GM12878 (cell line): ENCODE data around the gene IP6K3. TPM values are rescaled to one million over a fixed set of nuclear protein-coding genes. Genes with fewer than 3 reads are reported as not detected.

Experiments used
- ATAC-seq: fragments of 200-7000 bp; cut with Tn5 transposase; 3 replicates; pipeline ENCODE4 v1.9.1; 2020; ENCODE audit warnings: mild to moderate bottlenecking, moderate library complexity
- BruUV-seq: library from RNA; stranded (reverse); fragments of 400-500 nt; replicated peaks from 2 replicates; lab custom pipeline; 2021; lab: Mats Ljungman, UMichigan
- CTCF ChIA-PET: fragments of 300-600 bp; sonication (Branson Sonifier 250); formaldehyde crosslinking; extraction: SDS; loops from one replicate; lab custom pipeline; 2021; ENCODE audit warnings: inconsistent platforms; lab: Yijun Ruan, JAX
- POLR2A ChIA-PET: fragments of 350-600 bp; formaldehyde crosslinking; extraction: SDS; loops from one replicate; lab custom pipeline; 2021; ENCODE audit warnings: inconsistent platforms; lab: Charles Lee
- RAD21 ChIA-PET: fragments of 300-600 bp; sonication (Branson Sonifier 250); formaldehyde crosslinking; loops from one replicate; lab custom pipeline; 2023; ENCODE audit warnings: antibody characterized with exemption; ENCODE audit not compliant: unreplicated experiment; lab: Charles Lee
- SMC1A ChIA-PET: fragments of 300-600 bp; sonication (Branson Sonifier 250); formaldehyde crosslinking; loops from one replicate; lab custom pipeline; 2023; ENCODE audit not compliant: unreplicated experiment, uncharacterized antibody; lab: Charles Lee
- DNase-seq: peaks from one replicate; pipeline ENCODE4 v3.0.0-alpha.2; 2011; ENCODE audit warnings: low read depth, low spot score
- FAIRE-seq: peaks from 3 replicates; lab custom pipeline; 2011; peaks lifted over from hg19 to GRCh38; lab: Jason Lieb, UNC
- H2AFZ ChIP-seq: 2 replicates; pipeline ENCODE4 v1.6.0; 2011; ENCODE audit warnings: low read depth, low read length, control low read depth; ENCODE audit not compliant: control insufficient read depth
- H3K27ac ChIP-seq: 2 replicates; pipeline ENCODE4 v1.5.1; 2011; ENCODE audit warnings: control low read depth; ENCODE audit not compliant: control insufficient read depth, insufficient read depth
- H3K27me3 ChIP-seq, 2 experiments: replicated peaks in 1 of 2; 2 replicates each; pipeline versions ENCODE4 v1.6.0 to v1.6.1; 2011; ENCODE audit warnings: low read length in 1 of 2; ENCODE audit not compliant: control insufficient read depth in 2 of 2, insufficient read depth in 2 of 2
- H3K36me3 ChIP-seq, 2 experiments: 2 replicates each; pipeline ENCODE4 v1.5.1; 2011; ENCODE audit warnings: low read length in 1 of 2; ENCODE audit not compliant: control insufficient read depth in 2 of 2, insufficient read depth in 2 of 2
- H3K4me1 ChIP-seq: 2 replicates; pipeline ENCODE4 v1.6.1; 2011; ENCODE audit warnings: mild to moderate bottlenecking, low read length, moderate library complexity, mixed read lengths; ENCODE audit not compliant: control insufficient read depth, insufficient read depth
- H3K4me2 ChIP-seq: 2 replicates; pipeline ENCODE4 v1.6.0; 2011; ENCODE audit warnings: control low read depth; ENCODE audit not compliant: control insufficient read depth, insufficient read depth
- H3K4me3 ChIP-seq: fragments of 200-600 bp; sonication (generic); 2 replicates; pipeline ENCODE4 v1.5.1; 2016
- H3K79me2 ChIP-seq: 2 replicates; pipeline ENCODE4 v1.6.0; 2011; ENCODE audit warnings: low read length; ENCODE audit not compliant: control insufficient read depth, insufficient read depth
- H3K9ac ChIP-seq: 2 replicates; pipeline ENCODE4 v1.8.0; 2011; ENCODE audit warnings: low read length, control low read depth, mixed read lengths; ENCODE audit not compliant: control insufficient read depth, insufficient read depth
- H3K9me3 ChIP-seq: replicated peaks from 3 replicates; pipeline ENCODE4 v1.5.1; 2011; ENCODE audit warnings: mild to moderate bottlenecking, low read length; ENCODE audit not compliant: control insufficient read depth, insufficient read depth
- H4K20me1 ChIP-seq: 2 replicates; pipeline ENCODE4 v1.6.0; 2011; ENCODE audit not compliant: control insufficient read depth, insufficient read depth
- NFYA ChIP-seq: IDR thresholded peaks from 2 replicates; pipeline ENCODE4 v1.6.1; 2011; ENCODE audit warnings: low read depth, mild to moderate bottlenecking, low read length, improper control_type of control experiment, borderline replicate concordance
- POLR2A ChIP-seq: IDR thresholded peaks from 2 replicates; pipeline ENCODE4 v1.6.1; 2011; ENCODE audit warnings: low read depth, mild to moderate bottlenecking, low read length
- POLR2AphosphoS5 ChIP-seq: IDR thresholded peaks from 2 replicates; pipeline ENCODE4 v1.6.1; 2011; ENCODE audit warnings: mild to moderate bottlenecking, low read length, inconsistent platforms
- STAT1 ChIP-seq: fragments of 450-650 bp; conservative IDR thresholded peaks from 2 replicates; pipeline ENCODE4 v1.6.1; 2014; ENCODE audit warnings: antibody characterized with exemption, mild to moderate bottlenecking
- WGBS: methylation state at CpG from one replicate; pipeline ENCODE4 v1.1.6; 2016; ENCODE audit warnings: low lambda C conversion rate; ENCODE audit not compliant: insufficient replicate concordance, insufficient coverage; ENCODE audit errors: missing lambda C conversion rate; 5-methylcytosine and 5-hydroxymethylcytosine counted together
- in situ Hi-C: fragments of 300-500 bp; cut with MboI; formaldehyde crosslinking; loops from 9 replicates; pipeline ENCODE4 v1.14.3; 2018; ENCODE audit warnings: mixed read lengths
- intact Hi-C: fragments of 100-400 bp; cut with micrococcal nuclease; formaldehyde crosslinking; loops from one replicate; pipeline ENCODE4 v1.14.2; 2022; ENCODE audit not compliant: unreplicated experiment
- polyA plus RNA-seq, 11 experiments: library from polyadenylated mRNA; depleted of rRNA in 4 of 11; unstranded in 6 of 11; stranded (reverse) in 5 of 11; fragments of >200 nt; fragmentation: Nextera tagmentation in 4 of 11; fragmentation: Illumina TruSeq in 1 of 11; extraction: Ambion mirVana in 4 of 11; extraction: Trizol in 1 of 11; gene quantifications; 1 replicate in 1 of 11; 2 replicates in 10 of 11; pipeline versions ENCODE4 v1.2.1 to v1.2.3, GENCODE V29; 2011 to 2016; ENCODE audit warnings: inconsistent platforms in 2 of 11, missing spikeins in 2 of 11, low read depth in 1 of 11
- total RNA-seq, 4 experiments: library from RNA; depleted of rRNA in 3 of 4; stranded (reverse); fragments of >200 nt in 3 of 4; fragmentation: Illumina TruSeq in 1 of 4; extraction: Trizol in 1 of 4; gene quantifications; 2 replicates each; pipeline versions ENCODE4 v1.2.1 to v1.2.3, GENCODE V29; 2013 to 2021
- TF ChIP-seq, protein P1 (sequence below): IDR thresholded peaks from 2 replicates; pipeline ENCODE4 v1.6.1; 2011; ENCODE audit warnings: borderline replicate concordance, low read depth, mild to moderate bottlenecking, moderate library complexity, low read length; ENCODE audit not compliant: insufficient read depth, poor library complexity, severe bottlenecking

IP6K3 gene
- total and polyA plus RNA-seq, 10 of the 15 experiments (the other 5 are each of a cell fraction or from before 2014, with no cell fraction given) = 0.02 to 0.15 (median 0.09) TPM; not detected in 7

- H3K27ac ChIP-seq = no peak overlapping the region
- no peaks in the 10 kb centered on the region; the same call in 1 of the 2 replicates for H3K4me1 ChIP-seq
- FAIRE-seq (no peak), DNase-seq (no peak), ATAC-seq (no peak)
- no peaks in the 10 kb centered on the region for H3K79me2 ChIP-seq
- no peak overlapping the region for H3K4me2 ChIP-seq
- no peak overlapping the region for H3K4me3 ChIP-seq
- in situ Hi-C loops (no loop called here), intact Hi-C loops (loop anchor here (1.0 kb wide), 2 partner anchors 257 to 384 kb away; no protein-coding TSS in a partner anchor)
- H3K9me3 ChIP-seq = no peaks in the 10 kb centered on the region
- H4K20me1 ChIP-seq = no peaks in the 10 kb centered on the region
- H2AFZ ChIP-seq = no peak overlapping the region
- peaks cover under 1 to 2% of the 10 kb centered on the region in 2 experiments; a peak in 3 of 4 replicates for H3K36me3 ChIP-seq
- TF ChIP-seq, protein P1, sequence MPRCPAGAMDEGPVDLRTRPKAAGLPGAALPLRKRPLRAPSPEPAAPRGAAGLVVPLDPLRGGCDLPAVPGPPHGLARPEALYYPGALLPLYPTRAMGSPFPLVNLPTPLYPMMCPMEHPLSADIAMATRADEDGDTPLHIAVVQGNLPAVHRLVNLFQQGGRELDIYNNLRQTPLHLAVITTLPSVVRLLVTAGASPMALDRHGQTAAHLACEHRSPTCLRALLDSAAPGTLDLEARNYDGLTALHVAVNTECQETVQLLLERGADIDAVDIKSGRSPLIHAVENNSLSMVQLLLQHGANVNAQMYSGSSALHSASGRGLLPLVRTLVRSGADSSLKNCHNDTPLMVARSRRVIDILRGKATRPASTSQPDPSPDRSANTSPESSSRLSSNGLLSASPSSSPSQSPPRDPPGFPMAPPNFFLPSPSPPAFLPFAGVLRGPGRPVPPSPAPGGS = peak; percentile 4
- TF ChIP-seq POLR2A = peak; percentile 36; the same call in 1 of the 2 replicates
- no peak for TF ChIP-seq NFYA
- TF ChIP-seq POLR2AphosphoS5 = peak; percentile 40; the same call in 1 of the 2 replicates
- TF ChIP-seq STAT1 = no peak
- 46% methylated on average over 3 of the region's 3 CpGs for WGBS
- ChIA-PET RAD21 (interaction anchor here (1.0 to 4.6 kb wide), 6 partner anchors 16 to 385 kb away, joined by 3 to 25 read pairs (median 5); partner anchors contain the start of gene UQCC2), CTCF (interaction anchor here (0.5 to 5.9 kb wide), 17 partner anchors 9 to 384 kb away, joined by 3 to 40 read pairs (median 6); no protein-coding TSS in a partner anchor), SMC1A (interaction anchor here (1.0 to 2.6 kb wide), 4 partner anchors 17 to 257 kb away, joined by 3 to 9 read pairs (median 4); partner anchors contain the start of gene UQCC2), POLR2A (interaction anchor here (1.4 kb wide), 1 partner anchor 257 kb away, joined by 3 read pairs; no protein-coding TSS in a partner anchor)
- BruUV-seq = no TSS peak
- H3K9ac ChIP-seq = no peak overlapping the region
- H3K27me3 ChIP-seq = no peaks in the 10 kb centered on the region; a peak in 1 of 4 replicates
These were observed 24.1 kb upstream of the IP6K3 start for GRCh38 chr6:33770833-33771145.
